SU-DHL-6 (cell line): ENCODE results near the gene PDC.

Source experiments
- EZH2phosphoT487 ChIP-seq: fragments of 200-600 bp; sonication (generic), shearing (Covaris generic); conservative IDR thresholded peaks from 2 replicates; pipeline ENCODE4 v1.6.1; 2018; ENCODE audit warnings: mild to moderate bottlenecking, antibody characterized with exemption, low read length, moderate library complexity, mixed read lengths
- TF ChIP-seq, protein P1 (sequence below): fragments of 200-600 bp; sonication (generic); IDR thresholded peaks from one replicate; pipeline ENCODE4 v1.5.1; 2017; ENCODE audit warnings: antibody characterized with exemption, mild to moderate bottlenecking, low read length, moderate library complexity; ENCODE audit not compliant: insufficient read depth, poor library complexity, severe bottlenecking

DNA sequence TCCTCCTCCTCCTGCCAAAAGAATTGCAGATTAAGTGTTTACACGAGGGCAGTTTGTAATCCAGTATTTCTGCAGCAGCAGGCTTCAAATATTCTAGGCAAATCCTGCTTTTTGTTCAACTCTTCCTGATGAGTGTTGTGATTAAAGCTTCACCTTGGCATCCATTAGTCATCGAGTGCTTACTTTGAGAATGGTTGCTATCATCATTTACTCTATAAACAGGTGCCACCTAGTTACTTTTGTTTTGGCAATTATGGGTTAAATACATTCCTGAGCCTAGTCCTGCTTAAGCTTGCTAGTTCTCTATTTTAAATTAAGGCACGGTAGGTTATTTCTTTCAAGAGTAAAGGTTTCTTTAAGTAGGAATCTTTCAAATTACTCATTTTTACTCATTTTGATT is 20.3 kb downstream of the PDC start:
- TF ChIP-seq, protein P1, sequence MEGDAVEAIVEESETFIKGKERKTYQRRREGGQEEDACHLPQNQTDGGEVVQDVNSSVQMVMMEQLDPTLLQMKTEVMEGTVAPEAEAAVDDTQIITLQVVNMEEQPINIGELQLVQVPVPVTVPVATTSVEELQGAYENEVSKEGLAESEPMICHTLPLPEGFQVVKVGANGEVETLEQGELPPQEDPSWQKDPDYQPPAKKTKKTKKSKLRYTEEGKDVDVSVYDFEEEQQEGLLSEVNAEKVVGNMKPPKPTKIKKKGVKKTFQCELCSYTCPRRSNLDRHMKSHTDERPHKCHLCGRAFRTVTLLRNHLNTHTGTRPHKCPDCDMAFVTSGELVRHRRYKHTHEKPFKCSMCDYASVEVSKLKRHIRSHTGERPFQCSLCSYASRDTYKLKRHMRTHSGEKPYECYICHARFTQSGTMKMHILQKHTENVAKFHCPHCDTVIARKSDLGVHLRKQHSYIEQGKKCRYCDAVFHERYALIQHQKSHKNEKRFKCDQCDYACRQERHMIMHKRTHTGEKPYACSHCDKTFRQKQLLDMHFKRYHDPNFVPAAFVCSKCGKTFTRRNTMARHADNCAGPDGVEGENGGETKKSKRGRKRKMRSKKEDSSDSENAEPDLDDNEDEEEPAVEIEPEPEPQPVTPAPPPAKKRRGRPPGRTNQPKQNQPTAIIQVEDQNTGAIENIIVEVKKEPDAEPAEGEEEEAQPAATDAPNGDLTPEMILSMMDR = no peak
- TF ChIP-seq EZH2phosphoT487 = no peak
